ENCODE data around the gene BCL6B.

DNA sequence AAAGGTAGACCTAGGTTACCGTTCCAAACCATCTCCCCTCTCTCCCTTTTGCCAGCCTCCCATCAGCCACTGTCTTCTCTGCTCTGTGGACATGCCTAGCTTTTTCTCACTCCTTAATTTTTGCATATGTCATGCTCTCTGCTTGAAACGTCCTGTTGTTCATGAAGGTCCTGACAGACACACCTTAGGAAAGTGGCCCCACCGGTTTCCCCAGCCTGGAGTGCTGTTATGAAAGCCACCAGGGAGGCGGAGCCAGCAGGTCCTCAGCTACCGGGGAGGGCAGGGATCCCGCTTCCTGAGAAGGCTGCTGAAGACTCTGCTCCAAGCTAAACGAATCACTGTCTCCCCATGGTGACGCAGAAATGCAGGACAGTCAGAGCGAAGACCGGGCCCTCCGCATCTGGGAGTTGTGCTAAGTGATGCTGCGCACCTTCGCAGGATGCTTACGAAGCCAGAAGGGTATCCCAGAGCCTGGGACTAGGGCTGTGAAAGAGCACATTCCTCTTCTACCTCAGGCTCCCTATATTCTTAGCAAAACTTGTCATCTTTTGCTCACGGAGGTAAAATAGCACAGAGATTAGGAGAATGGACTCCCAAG lies 23.4 kb downstream of the BCL6B start:
- no peak for TF ChIP-seq CTCF (IDR thresholded peaks at IDR 0.05; ENCODE audit: insufficient read depth, low read depth, low read length)
- TF ChIP-seq EZH2 (IDR thresholded peaks at IDR 0.05; ENCODE audit: insufficient read depth, low read length): no peak

Data from astrocyte (in vitro differentiated cells and primary cell).